Measurements from ENCODE around the gene OR8D4. TPM values are rescaled to one million over a fixed set of nuclear protein-coding genes. Genes with fewer than 3 reads are reported as not detected.

OR8D4 gene
- total RNA-seq, 1 donor from 2014 or later = not detected

DNA sequence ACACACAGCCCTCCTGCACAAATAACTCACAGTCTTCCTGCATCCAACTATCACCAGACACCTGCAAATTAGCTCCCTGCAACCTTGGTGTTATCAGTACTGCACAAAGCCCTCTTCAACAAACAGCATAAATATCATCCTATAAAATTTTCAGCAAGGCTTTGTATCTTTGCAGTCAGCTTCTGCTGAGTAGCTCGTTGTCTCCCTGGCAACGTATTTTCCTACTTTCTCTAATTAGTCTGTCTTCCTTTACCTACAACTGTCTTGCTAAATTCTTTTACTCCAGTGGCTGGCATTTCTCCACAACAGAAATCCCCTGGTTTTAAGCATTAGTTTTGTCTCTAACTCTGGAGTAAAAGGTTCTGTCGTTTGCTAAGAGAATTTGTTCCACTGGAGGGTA lies 3.9 kb downstream of the OR8D4 start:
- Histone ChIP-seq H3K4me3 (no peak overlapping the region), H3K36me3 (no peaks in the 10 kb centered on the region), H3K27me3 (no peaks in the 10 kb centered on the region), H3K27ac (no peak overlapping the region), H3K4me1 (no peaks in the 10 kb centered on the region), H3K9me3 (no peaks in the 10 kb centered on the region)
- no peak for ATAC-seq
- DNase-seq = no peak
- intact Hi-C loops (cut with DNase I) = no loop called here
- TF ChIP-seq, protein P1, sequence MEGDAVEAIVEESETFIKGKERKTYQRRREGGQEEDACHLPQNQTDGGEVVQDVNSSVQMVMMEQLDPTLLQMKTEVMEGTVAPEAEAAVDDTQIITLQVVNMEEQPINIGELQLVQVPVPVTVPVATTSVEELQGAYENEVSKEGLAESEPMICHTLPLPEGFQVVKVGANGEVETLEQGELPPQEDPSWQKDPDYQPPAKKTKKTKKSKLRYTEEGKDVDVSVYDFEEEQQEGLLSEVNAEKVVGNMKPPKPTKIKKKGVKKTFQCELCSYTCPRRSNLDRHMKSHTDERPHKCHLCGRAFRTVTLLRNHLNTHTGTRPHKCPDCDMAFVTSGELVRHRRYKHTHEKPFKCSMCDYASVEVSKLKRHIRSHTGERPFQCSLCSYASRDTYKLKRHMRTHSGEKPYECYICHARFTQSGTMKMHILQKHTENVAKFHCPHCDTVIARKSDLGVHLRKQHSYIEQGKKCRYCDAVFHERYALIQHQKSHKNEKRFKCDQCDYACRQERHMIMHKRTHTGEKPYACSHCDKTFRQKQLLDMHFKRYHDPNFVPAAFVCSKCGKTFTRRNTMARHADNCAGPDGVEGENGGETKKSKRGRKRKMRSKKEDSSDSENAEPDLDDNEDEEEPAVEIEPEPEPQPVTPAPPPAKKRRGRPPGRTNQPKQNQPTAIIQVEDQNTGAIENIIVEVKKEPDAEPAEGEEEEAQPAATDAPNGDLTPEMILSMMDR (IDR thresholded peaks at IDR 0.05) = no peak

DNA sequence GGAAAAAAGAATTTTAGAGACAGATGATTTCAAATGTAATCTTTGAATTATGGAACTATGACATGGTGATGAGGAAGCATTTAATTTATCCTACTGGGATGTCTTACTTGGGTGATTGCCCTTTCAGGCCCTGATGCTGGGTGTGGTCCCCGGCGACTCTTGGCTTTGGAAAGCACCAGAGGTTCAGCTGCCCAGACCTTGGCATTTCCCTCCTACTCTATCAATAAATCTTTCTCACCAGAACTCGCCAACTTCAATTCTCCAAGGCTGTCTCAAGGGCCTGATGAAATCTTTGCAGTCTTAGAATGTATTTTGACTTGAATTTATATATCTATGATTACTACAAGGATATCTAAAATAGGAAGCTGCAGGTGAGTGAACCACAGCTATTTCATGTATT lies 19.0 kb downstream of the OR8D4 start:
- Histone ChIP-seq H3K27ac (no peak overlapping the region), H3K36me3 (no peaks in the 10 kb centered on the region)

DNA sequence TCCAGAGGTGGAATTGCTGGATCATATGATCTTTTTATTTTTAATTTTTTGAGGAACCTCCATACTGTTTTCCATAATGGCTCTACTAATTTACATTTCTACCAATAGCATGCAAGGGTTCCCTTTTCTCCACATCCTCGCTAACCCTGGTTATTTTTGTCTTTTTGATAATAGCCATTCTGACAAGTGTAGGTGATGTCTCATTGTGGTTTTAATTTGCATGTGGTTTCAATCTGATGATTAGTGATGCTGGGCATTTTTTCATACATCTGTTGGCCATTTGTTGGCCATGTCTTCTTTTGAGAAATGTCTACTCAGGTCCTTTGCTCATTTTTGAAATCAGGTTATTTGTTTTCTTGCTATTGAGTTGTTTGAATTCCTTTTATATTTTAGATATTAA lies 22.1 kb downstream of the OR8D4 start:
- DNase-seq (no peak), ATAC-seq (no peak)
- Histone ChIP-seq H3K9me3 (no peaks in the 10 kb centered on the region), H3K4me3 (no peak overlapping the region), H3K4me1 (no peaks in the 10 kb centered on the region), H3K27ac (no peak overlapping the region), H3K27me3 (no peaks in the 10 kb centered on the region), H3K36me3 (no peaks in the 10 kb centered on the region)
- intact Hi-C loops (cut with DNase I) = no loop called here
- TF ChIP-seq, protein P1 (IDR thresholded peaks at IDR 0.05) = no peak

More for the DNA sequence above, 19.0 kb downstream of the OR8D4 start:
- Histone ChIP-seq H3K4me3 (no peak overlapping the region), H3K4me1 (no peaks in the 10 kb centered on the region), H3K9me3 (no peaks in the 10 kb centered on the region), H3K27me3 (no peaks in the 10 kb centered on the region)
- ATAC-seq = no peak
- intact Hi-C loops (cut with DNase I) = no loop called here
- TF ChIP-seq, protein P1 (IDR thresholded peaks at IDR 0.05) = no peak
- DNase-seq = no peak

DNA sequence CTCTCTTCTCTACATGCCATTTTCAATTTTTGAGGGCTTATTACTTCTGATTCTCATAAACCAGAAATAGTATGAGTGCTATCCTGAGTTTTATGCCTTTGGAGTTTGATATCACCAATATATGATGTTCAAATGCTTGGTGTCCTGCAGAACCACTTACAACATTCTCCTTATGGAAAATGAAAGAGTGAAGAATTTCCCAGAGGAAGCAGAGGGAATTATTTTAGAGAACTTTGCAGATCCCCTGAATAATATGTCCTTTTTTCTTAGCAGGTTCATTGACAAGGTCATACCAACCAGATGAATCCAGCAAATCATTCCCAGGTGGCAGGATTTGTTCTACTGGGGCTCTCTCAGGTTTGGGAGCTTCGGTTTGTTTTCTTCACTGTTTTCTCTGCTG lies 37.4 kb downstream of the OR8D4 start, which contains the start of gene OR4D5:
Gene OR4D5, plus strand, starts transcription at position 301 of the 400 bp plus-strand sequence. Its CDS starts 0 bp downstream, at position 301.
- no peak for DNase-seq
- Histone ChIP-seq H3K4me1 (no peaks in the 10 kb centered on the region), H3K36me3 (no peaks in the 10 kb centered on the region), H3K9me3 (no peaks in the 10 kb centered on the region), H3K4me3 (no peak within 1 kb of the TSS), H3K27ac (no peak within 1 kb of the TSS), H3K27me3 (no peaks in the 10 kb centered on the region)
- TF ChIP-seq, protein P1 (IDR thresholded peaks at IDR 0.05) = no peak
- intact Hi-C loops (cut with DNase I) = no loop called here
- no peak for ATAC-seq

DNA sequence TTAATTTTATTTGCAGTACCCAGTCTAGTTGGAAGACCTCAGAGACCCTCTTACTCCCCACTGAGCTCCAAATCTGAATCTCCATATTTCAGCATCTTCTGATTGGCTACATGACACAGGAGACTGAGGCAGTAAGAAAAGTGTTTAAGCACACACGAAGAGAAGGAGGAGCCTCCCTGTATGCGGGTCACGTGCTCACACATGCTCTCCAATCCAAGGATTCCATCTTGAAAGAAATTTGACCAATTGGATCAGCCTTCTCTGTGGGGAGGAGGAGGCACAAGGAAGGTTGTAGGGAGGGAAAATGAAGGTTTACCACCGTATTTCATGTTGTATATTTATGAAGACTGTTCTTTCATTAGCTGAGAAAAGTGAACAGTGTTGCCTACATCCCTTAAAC lies 40.4 kb downstream of the OR8D4 start:
- Histone ChIP-seq H3K4me3 (no peak overlapping the region), H3K27me3 (no peaks in the 10 kb centered on the region), H3K36me3 (no peaks in the 10 kb centered on the region), H3K27ac (no peak overlapping the region), H3K4me1 (no peaks in the 10 kb centered on the region), H3K9me3 (no peaks in the 10 kb centered on the region)
- ATAC-seq = no peak
- no peak for DNase-seq
- TF ChIP-seq, protein P1 (IDR thresholded peaks at IDR 0.05) = no peak
- intact Hi-C loops (cut with DNase I) = no loop called here

DNA sequence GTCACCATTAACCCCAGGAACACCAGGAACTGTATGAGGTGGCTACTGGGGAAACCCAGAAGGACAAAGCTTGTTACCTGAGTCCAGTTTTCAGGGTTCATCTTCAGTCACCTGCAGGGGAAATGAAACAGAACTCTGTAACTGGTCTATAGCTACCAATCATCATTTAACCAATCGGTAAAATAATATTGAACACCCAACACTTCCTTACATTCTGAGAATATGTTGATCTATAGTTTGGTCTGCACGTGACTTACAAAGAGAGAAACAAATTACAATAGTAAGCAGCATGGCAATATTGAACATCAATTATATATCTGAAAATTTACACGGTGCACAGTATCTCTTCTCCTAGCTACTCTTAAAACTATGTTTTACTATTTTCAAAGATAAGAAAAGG lies 41.8 kb downstream of the OR8D4 start, which contains the start of gene OR6T1:
Gene OR6T1, minus strand, starts transcription at position 101 of the 400 bp plus-strand sequence. Its CDS starts 0 bp downstream, at position 101.
- intact Hi-C loops (cut with DNase I) = no loop called here
- no peaks in the 10 kb centered on the region for H3K36me3 ChIP-seq
- H3K4me3 ChIP-seq = no peak within 1 kb of the TSS
- no peak within 1 kb of the TSS for H3K27ac ChIP-seq
- no peaks in the 10 kb centered on the region for H3K9me3 ChIP-seq
- no peaks in the 10 kb centered on the region for H3K27me3 ChIP-seq
- TF ChIP-seq, protein P1 (IDR thresholded peaks at IDR 0.05) = no peak
- no peaks in the 10 kb centered on the region for H3K4me1 ChIP-seq
- ATAC-seq (no peak), DNase-seq (no peak)
